Colon (tissue), 2 donors: ENCODE results near the gene PRTG.
"Not testable (repeated sequence)": the region's sequence is repeated elsewhere in the genome, so short reads cannot be mapped to it uniquely, and the experiment has no call there.

Source experiments
- FAIRE-seq: peaks from 2 replicates; lab custom pipeline; 2012; peaks lifted over from hg19 to GRCh38; lab: Jason Lieb, UNC
- donor health status: control.
- donor health status: control.

Gene PRTG

GRCh38 chr15:55696221-55696620, 46.7 kb downstream of the PRTG start:
- FAIRE-seq = no peak

- FAIRE-seq = no peak
Measured at GRCh38 chr15:55695432-55695831, 47.5 kb downstream of the PRTG start.

GRCh38 chr15:55694652-55695150, 48.3 kb downstream of the PRTG start:
- FAIRE-seq = peak; percentile 62

GRCh38 chr15:55693116-55693515, 49.8 kb downstream of the PRTG start:
- FAIRE-seq = not testable (repeated sequence)

- FAIRE-seq = no peak
Measured at GRCh38 chr15:55687792-55688191, 55.2 kb downstream of the PRTG start.

GRCh38 chr15:55685286-55685685, 57.7 kb downstream of the PRTG start:
- FAIRE-seq = no peak

- FAIRE-seq = no peak
Measured at GRCh38 chr15:55683376-55683775, 59.6 kb downstream of the PRTG start.

- peak; percentile 85 for FAIRE-seq
Measured at GRCh38 chr15:55681631-55682030, 61.3 kb downstream of the PRTG start.

GRCh38 chr15:55676507-55676906, 66.4 kb downstream of the PRTG start:
- FAIRE-seq = no peak

- FAIRE-seq = no peak
Measured at GRCh38 chr15:55673287-55673686, 69.7 kb downstream of the PRTG start.

GRCh38 chr15:55669270-55669669, 73.7 kb downstream of the PRTG start:
- FAIRE-seq = no peak

GRCh38 chr15:55665605-55666227, 77.2 kb downstream of the PRTG start:
- no peak for FAIRE-seq

GRCh38 chr15:55661428-55661827, 81.5 kb downstream of the PRTG start:
- no peak for FAIRE-seq

GRCh38 chr15:55660153-55660552, 82.8 kb downstream of the PRTG start:
- FAIRE-seq = no peak

GRCh38 chr15:55659481-55659880, 83.5 kb downstream of the PRTG start:
- FAIRE-seq = no peak

GRCh38 chr15:55658886-55659285, 84.1 kb downstream of the PRTG start:
- no peak for FAIRE-seq

- no peak for FAIRE-seq
Measured at GRCh38 chr15:55654561-55655031, 88.4 kb downstream of the PRTG start.

- no peak for FAIRE-seq
Measured at GRCh38 chr15:55652909-55653495, 90.0 kb downstream of the PRTG start.

- no peak for FAIRE-seq
Measured at GRCh38 chr15:55652359-55652758, 90.6 kb downstream of the PRTG start.

GRCh38 chr15:55649058-55649423, 93.9 kb downstream of the PRTG start:
- no peak for FAIRE-seq

GRCh38 chr15:55638764-55639163, 104.2 kb downstream of the PRTG start:
- FAIRE-seq = no peak

- no peak for FAIRE-seq
Measured at GRCh38 chr15:55637086-55637485, 105.9 kb downstream of the PRTG start.

- FAIRE-seq = no peak
Measured at GRCh38 chr15:55633731-55634130, 109.2 kb downstream of the PRTG start.

- FAIRE-seq = no peak
Measured at GRCh38 chr15:55632434-55632833, 110.5 kb downstream of the PRTG start.
